ENCODE measurements around the gene CLRN3.

DNA sequence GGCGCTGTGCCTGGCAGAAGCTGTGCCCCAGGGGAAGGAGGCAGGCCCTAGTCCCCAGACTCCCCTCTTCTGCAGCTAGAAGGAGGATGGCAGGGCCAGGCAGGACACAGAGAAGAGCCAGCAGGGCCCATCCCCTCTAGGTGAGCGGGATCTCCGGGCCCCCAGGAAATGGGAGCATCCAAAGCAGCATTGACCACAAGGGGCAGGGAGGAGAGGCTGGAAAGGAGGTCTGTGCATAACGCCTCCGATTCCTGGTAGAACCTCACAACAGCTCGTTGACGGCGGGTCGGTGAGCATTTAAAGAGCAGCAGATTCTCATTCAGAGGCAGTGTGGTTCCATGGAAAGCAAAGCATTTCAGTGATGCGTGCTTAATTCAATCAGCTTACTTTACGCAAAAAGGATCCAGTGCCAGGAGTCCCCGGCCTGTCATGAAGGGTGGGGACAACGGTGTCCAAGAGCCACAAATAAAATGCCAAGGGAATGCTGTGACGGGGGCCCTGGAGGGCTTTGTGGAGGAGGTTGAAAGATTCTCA lies 41.0 kb downstream of the CLRN3 start:
- TF ChIP-seq CSRNP3 (CRISPR knock-in tag; IDR thresholded peaks at IDR 0.05): no peak
- no peak for TF ChIP-seq ZNF70 (CRISPR knock-in tag; IDR thresholded peaks at IDR 0.05)
- no peak for TF ChIP-seq POU6F1 (CRISPR knock-in tag; IDR thresholded peaks at IDR 0.05; ENCODE audit: borderline replicate concordance, low read depth)
- TF ChIP-seq, protein P1, sequence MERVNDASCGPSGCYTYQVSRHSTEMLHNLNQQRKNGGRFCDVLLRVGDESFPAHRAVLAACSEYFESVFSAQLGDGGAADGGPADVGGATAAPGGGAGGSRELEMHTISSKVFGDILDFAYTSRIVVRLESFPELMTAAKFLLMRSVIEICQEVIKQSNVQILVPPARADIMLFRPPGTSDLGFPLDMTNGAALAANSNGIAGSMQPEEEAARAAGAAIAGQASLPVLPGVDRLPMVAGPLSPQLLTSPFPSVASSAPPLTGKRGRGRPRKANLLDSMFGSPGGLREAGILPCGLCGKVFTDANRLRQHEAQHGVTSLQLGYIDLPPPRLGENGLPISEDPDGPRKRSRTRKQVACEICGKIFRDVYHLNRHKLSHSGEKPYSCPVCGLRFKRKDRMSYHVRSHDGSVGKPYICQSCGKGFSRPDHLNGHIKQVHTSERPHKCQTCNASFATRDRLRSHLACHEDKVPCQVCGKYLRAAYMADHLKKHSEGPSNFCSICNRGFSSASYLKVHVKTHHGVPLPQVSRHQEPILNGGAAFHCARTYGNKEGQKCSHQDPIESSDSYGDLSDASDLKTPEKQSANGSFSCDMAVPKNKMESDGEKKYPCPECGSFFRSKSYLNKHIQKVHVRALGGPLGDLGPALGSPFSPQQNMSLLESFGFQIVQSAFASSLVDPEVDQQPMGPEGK (CRISPR knock-in tag; IDR thresholded peaks at IDR 0.05; ENCODE audit: borderline replicate concordance): no peak
